HL-60 (cell line): Measurements from ENCODE around the gene NUDT12.

Experiments
- CTCF ChIP-seq: IDR thresholded peaks from one replicate; pipeline ENCODE4 v1.5.1; 2011; ENCODE audit warnings: low read length, control low read depth, inconsistent platforms; ENCODE audit not compliant: insufficient read depth
- GABPA ChIP-seq: IDR thresholded peaks from 2 replicates; pipeline ENCODE4 v1.6.1; 2012; ENCODE audit warnings: low read depth
- POLR2AphosphoS5 ChIP-seq: IDR thresholded peaks from 2 replicates; pipeline ENCODE4 v1.6.1; 2012; ENCODE audit warnings: low read depth
- REST ChIP-seq: IDR thresholded peaks from 2 replicates; pipeline ENCODE4 v1.6.1; 2012; ENCODE audit warnings: low read depth; ENCODE audit not compliant: insufficient replicate concordance
- SPI1 ChIP-seq: IDR thresholded peaks from 2 replicates; pipeline ENCODE4 v1.6.1; 2012; ENCODE audit warnings: low read depth, mild to moderate bottlenecking, borderline replicate concordance

GRCh38 chr5:103546858-103547257 lies 15.7 kb downstream of the NUDT12 start:
- TF ChIP-seq CTCF (no peak), POLR2AphosphoS5 (no peak), REST (no peak), SPI1 (no peak), GABPA (no peak)
